DOHH2 (cell line): Measurements from ENCODE around the gene TBC1D10A.

Experiments
- H3F3A ChIP-seq: fragments of 200-600 bp; sonication (generic), shearing (Covaris generic); 2 replicates; pipeline ENCODE4 v1.6.0; 2016; ENCODE audit warnings: antibody characterized with exemption, mild to moderate bottlenecking; ENCODE audit not compliant: control insufficient read depth, insufficient read depth
- H3K27ac ChIP-seq: fragments of 200-600 bp; sonication (generic); 2 replicates; pipeline ENCODE4 v1.5.1; 2014; ENCODE audit warnings: low read depth, mild to moderate bottlenecking, low read length, moderate library complexity
- H3K27me3 ChIP-seq: fragments of 200-600 bp; sonication (generic); 2 replicates; pipeline ENCODE4 v1.6.1; 2014; ENCODE audit warnings: mild to moderate bottlenecking, low read length, mixed read lengths; ENCODE audit not compliant: control insufficient read depth
- H3K36me3 ChIP-seq: fragments of 200-600 bp; sonication (generic); 2 replicates; pipeline ENCODE4 v1.6.1; 2014; ENCODE audit warnings: mild to moderate bottlenecking, low read length, moderate library complexity, mixed read lengths; ENCODE audit not compliant: control insufficient read depth
- H3K4me1 ChIP-seq: fragments of 200-600 bp; sonication (generic); 2 replicates; pipeline ENCODE4 v1.6.1; 2014; ENCODE audit warnings: mild to moderate bottlenecking, low read length, mixed read lengths; ENCODE audit not compliant: control insufficient read depth
- H3K4me2 ChIP-seq: fragments of 200-600 bp; sonication (generic); 2 replicates; pipeline ENCODE4 v1.6.0; 2014; ENCODE audit warnings: mild to moderate bottlenecking, low read length, moderate library complexity
- H3K4me3 ChIP-seq: fragments of 200-600 bp; sonication (generic); 2 replicates; pipeline ENCODE4 v1.5.1; 2014; ENCODE audit warnings: mild to moderate bottlenecking, low read length, mixed read lengths
- H3K79me2 ChIP-seq: fragments of 200-600 bp; sonication (generic); 2 replicates; pipeline ENCODE4 v1.6.1; 2014; ENCODE audit warnings: mild to moderate bottlenecking, low read length, mixed read lengths; ENCODE audit not compliant: control insufficient read depth
- H3K9me2 ChIP-seq: fragments of 200-600 bp; sonication (generic); replicated peaks from 2 replicates; pipeline ENCODE4 v1.6.1; 2014; ENCODE audit warnings: mild to moderate bottlenecking, low read length, mixed read lengths; ENCODE audit not compliant: control insufficient read depth
- H3K9me3 ChIP-seq: fragments of 200-600 bp; sonication (generic); 2 replicates; pipeline ENCODE4 v1.6.1; 2014; ENCODE audit warnings: antibody characterized with exemption, low read length, mixed read lengths; ENCODE audit not compliant: control insufficient read depth, insufficient read depth
- H4K20me1 ChIP-seq: fragments of 200-600 bp; sonication (generic); 2 replicates; pipeline ENCODE4 v1.6.0; 2014; ENCODE audit warnings: low read depth, mild to moderate bottlenecking, antibody characterized with exemption, low read length, moderate library complexity; ENCODE audit not compliant: control insufficient read depth, insufficient read depth
- EZH2phosphoT487 ChIP-seq: fragments of 200-600 bp; sonication (generic); IDR thresholded peaks from 2 replicates; pipeline ENCODE4 v1.6.1; 2017; ENCODE audit warnings: borderline replicate concordance, mild to moderate bottlenecking, antibody characterized with exemption, low read length, moderate library complexity, mixed read lengths
- TF ChIP-seq, protein P1 (sequence below): fragments of 200-600 bp; sonication (generic); IDR thresholded peaks from one replicate; pipeline ENCODE4 v1.5.1; 2014; ENCODE audit warnings: antibody characterized with exemption, mild to moderate bottlenecking, low read depth, low read length; ENCODE audit not compliant: poor library complexity, severe bottlenecking

TBC1D10A gene

DNA sequence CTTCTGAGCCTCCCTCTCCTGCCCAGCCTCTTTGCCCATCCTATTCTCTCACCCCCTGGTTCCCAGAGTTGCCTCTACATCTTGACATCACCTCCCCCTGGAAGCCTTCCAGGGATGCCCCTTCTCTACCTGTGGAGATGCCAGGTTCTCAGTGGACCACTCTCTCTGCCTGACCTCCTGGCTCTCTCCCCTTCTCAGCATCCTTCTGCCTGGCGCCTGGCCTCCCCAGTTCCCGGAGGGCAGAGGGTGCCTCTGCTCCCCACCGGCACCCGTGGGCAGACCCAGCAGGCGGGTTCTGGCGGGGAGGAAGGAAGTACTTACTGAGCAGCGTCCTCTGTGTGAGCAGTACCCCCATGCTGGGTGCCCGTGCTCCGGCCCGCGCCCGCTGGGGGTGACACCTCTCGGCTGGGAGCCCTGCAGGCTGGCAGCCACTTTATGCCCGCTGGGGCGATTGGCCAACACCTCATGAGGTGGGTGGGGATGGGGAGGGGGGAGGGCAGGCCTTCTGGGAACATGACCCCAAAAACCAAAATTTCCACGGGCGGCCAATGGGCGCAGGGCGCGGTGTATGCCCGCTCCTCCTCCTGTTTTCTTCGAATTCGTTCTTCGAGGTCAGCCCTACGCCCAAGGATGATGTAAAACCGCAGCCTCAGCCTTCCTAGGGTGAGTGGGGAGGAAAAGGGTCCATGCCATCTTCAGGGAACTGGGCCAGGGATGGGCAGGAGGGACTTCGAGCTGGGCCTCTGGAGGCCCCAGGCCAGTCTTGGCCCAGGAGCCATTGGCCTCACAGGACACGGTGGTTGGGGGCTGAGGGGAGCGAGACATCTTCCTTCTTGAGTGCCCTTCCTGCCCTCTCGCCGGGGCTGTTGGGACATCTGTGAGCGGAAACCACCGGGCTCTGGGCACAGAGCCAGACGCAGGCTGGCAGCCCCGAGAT, 60.0 kb downstream of the TBC1D10A start, which contains the start of gene OSM:
Gene OSM, minus strand, starts transcription at position 407 of the 937 bp plus-strand sequence. Its CDS starts 52 bp downstream, at position 355.
- Histone ChIP-seq H3K9me3 (no peaks in the 10 kb centered on the region), H3K4me1 (peaks cover 30% of the 10 kb centered on the region), H3K4me3 (peak within 1 kb of the TSS; percentile 81), H4K20me1 (no peaks in the 10 kb centered on the region), H3K27me3 (no peaks in the 10 kb centered on the region), H3K79me2 (peaks cover 4% of the 10 kb centered on the region; the same call in 1 of the 2 replicates), H3K36me3 (no peaks in the 10 kb centered on the region), H3F3A (no peaks in the 10 kb centered on the region), H3K4me2 (peak within 1 kb of the TSS; percentile 71), H3K27ac (peak within 1 kb of the TSS; percentile 30; the same call in 1 of the 2 replicates), H3K9me2 (no peaks in the 10 kb centered on the region)
- TF ChIP-seq, protein P1, sequence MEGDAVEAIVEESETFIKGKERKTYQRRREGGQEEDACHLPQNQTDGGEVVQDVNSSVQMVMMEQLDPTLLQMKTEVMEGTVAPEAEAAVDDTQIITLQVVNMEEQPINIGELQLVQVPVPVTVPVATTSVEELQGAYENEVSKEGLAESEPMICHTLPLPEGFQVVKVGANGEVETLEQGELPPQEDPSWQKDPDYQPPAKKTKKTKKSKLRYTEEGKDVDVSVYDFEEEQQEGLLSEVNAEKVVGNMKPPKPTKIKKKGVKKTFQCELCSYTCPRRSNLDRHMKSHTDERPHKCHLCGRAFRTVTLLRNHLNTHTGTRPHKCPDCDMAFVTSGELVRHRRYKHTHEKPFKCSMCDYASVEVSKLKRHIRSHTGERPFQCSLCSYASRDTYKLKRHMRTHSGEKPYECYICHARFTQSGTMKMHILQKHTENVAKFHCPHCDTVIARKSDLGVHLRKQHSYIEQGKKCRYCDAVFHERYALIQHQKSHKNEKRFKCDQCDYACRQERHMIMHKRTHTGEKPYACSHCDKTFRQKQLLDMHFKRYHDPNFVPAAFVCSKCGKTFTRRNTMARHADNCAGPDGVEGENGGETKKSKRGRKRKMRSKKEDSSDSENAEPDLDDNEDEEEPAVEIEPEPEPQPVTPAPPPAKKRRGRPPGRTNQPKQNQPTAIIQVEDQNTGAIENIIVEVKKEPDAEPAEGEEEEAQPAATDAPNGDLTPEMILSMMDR, result no peak
- no peak for TF ChIP-seq EZH2phosphoT487

GRCh38 chr22:30265823-30266444, 60.8 kb downstream of the TBC1D10A start:
- peaks cover 4% of the 10 kb centered on the region; the same call in 1 of the 2 replicates for H3K79me2 ChIP-seq
- H3K36me3 ChIP-seq, result no peaks in the 10 kb centered on the region
- H3K9me3 ChIP-seq, result no peaks in the 10 kb centered on the region
- no peaks in the 10 kb centered on the region for H3K27me3 ChIP-seq
- peak overlapping the region; percentile 30; the same call in 1 of the 2 replicates for H3K27ac ChIP-seq
- peak overlapping the region; percentile 71 for H3K4me2 ChIP-seq
- TF ChIP-seq EZH2phosphoT487, result no peak
- TF ChIP-seq, protein P1, result no peak
- H3K4me1 ChIP-seq, result peaks cover 30% of the 10 kb centered on the region
- H3K4me3 ChIP-seq, result peak overlapping the region; percentile 81
- H4K20me1 ChIP-seq, result no peaks in the 10 kb centered on the region
- no peaks in the 10 kb centered on the region for H3F3A ChIP-seq
- H3K9me2 ChIP-seq, result no peaks in the 10 kb centered on the region

DNA sequence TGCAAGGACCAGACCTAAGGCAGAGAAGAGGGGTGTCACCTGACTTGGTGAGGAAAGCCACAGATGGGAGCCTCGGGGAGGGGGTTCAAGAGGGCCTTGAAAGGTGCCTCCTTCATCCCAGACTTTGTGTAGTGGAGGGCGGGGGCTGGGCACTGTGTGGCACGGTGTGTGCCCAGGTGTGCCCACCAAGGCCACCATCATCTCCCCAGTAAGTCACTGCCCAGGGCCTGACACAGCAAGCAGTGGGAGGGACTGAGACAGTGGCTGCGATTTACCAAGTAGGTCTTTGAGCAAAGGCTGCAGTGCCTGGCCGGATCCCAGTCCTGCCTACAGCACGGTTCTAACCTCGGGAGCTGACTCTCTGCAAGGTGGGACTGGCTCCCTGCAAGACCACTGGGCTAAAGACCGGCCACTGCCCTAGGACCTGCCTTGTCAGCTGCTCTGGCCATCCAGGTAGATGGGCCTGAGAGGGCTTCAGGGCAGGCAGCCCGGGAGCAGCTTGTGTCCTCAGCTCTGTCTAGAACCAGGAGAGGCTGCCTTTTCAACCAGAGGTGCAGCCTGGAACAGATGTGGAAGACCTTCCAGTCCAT, 61.5 kb downstream of the TBC1D10A start:
- H3K36me3 ChIP-seq, result no peaks in the 10 kb centered on the region
- TF ChIP-seq EZH2phosphoT487, result no peak
- TF ChIP-seq, protein P1, result no peak
- H3K27ac ChIP-seq, result no peak overlapping the region
- no peaks in the 10 kb centered on the region for H3K9me2 ChIP-seq
- H3K4me3 ChIP-seq, result peak overlapping the region; percentile 81
- H3K79me2 ChIP-seq, result peaks cover 4% of the 10 kb centered on the region; the same call in 1 of the 2 replicates
- no peaks in the 10 kb centered on the region for H3F3A ChIP-seq
- H3K4me2 ChIP-seq, result peak overlapping the region; percentile 71
- H4K20me1 ChIP-seq, result no peaks in the 10 kb centered on the region
- H3K4me1 ChIP-seq, result peaks cover 30% of the 10 kb centered on the region
- H3K27me3 ChIP-seq, result no peaks in the 10 kb centered on the region
- H3K9me3 ChIP-seq, result no peaks in the 10 kb centered on the region
